Measurements from ENCODE around the gene KRT76. TPM values are rescaled to one million over a fixed set of nuclear protein-coding genes. Genes with fewer than 3 reads are reported as not detected.

The KRT76 gene
- total RNA-seq, 1 donor from 2014 or later, result not detected

GRCh38 chr12:52821826-52822660 lies 44.9 kb upstream of the KRT76 start:
- no peak for TF ChIP-seq CTCF (IDR thresholded peaks at IDR 0.05; ENCODE audit: borderline replicate concordance)
- Histone ChIP-seq H3K27ac (replicated peaks) (no peak overlapping the region), H3K4me1 (no peaks in the 10 kb centered on the region), H3K27me3 (ENCODE audit: low read depth) (peaks cover 69% of the 10 kb centered on the region), H3K36me3 (no peaks in the 10 kb centered on the region), H3K9me3 (replicated peaks) (no peaks in the 10 kb centered on the region), H3K4me3 (no peak overlapping the region)
- no peak for DNase-seq
- intact Hi-C loops (cut with micrococcal nuclease), result no loop called here

GRCh38 chr12:52821071-52821730 lies 44.1 kb upstream of the KRT76 start:
- H3K4me3 ChIP-seq, result no peak overlapping the region
- no peaks in the 10 kb centered on the region for H3K4me1 ChIP-seq
- peaks cover 74% of the 10 kb centered on the region for H3K27me3 ChIP-seq (ENCODE audit: low read depth)
- no peak for DNase-seq
- H3K9me3 ChIP-seq (replicated peaks), result no peaks in the 10 kb centered on the region
- no peaks in the 10 kb centered on the region for H3K36me3 ChIP-seq
- intact Hi-C loops (cut with micrococcal nuclease), result no loop called here
- no peak for TF ChIP-seq CTCF (IDR thresholded peaks at IDR 0.05; ENCODE audit: borderline replicate concordance)
- H3K27ac ChIP-seq (replicated peaks), result no peak overlapping the region

GRCh38 chr12:52820521-52820920 lies 43.4 kb upstream of the KRT76 start:
- no peaks in the 10 kb centered on the region for H3K36me3 ChIP-seq
- intact Hi-C loops (cut with micrococcal nuclease), result no loop called here
- no peak overlapping the region for H3K27ac ChIP-seq (replicated peaks)
- no peak for DNase-seq
- H3K4me3 ChIP-seq, result no peak overlapping the region
- no peaks in the 10 kb centered on the region for H3K9me3 ChIP-seq (replicated peaks)
- no peak for TF ChIP-seq CTCF (IDR thresholded peaks at IDR 0.05; ENCODE audit: borderline replicate concordance)
- H3K4me1 ChIP-seq, result no peaks in the 10 kb centered on the region
- H3K27me3 ChIP-seq (ENCODE audit: low read depth), result peaks cover 68% of the 10 kb centered on the region

GRCh38 chr12:52819731-52820510 lies 42.8 kb upstream of the KRT76 start:
- intact Hi-C loops (cut with micrococcal nuclease), result no loop called here

More at GRCh38 chr12:52819731-52820510, 42.8 kb upstream of the KRT76 start:
- H3K4me1 ChIP-seq, result no peaks in the 10 kb centered on the region
- no peak for DNase-seq
- H3K4me3 ChIP-seq, result no peak overlapping the region
- peaks cover 62% of the 10 kb centered on the region for H3K27me3 ChIP-seq (ENCODE audit: low read depth)
- no peaks in the 10 kb centered on the region for H3K9me3 ChIP-seq (replicated peaks)
- no peaks in the 10 kb centered on the region for H3K36me3 ChIP-seq
- no peak overlapping the region for H3K27ac ChIP-seq (replicated peaks)
- no peak for TF ChIP-seq CTCF (IDR thresholded peaks at IDR 0.05; ENCODE audit: borderline replicate concordance)

Measured in left ventricle myocardium inferior (tissue), 1 donor.